ENCODE results near the gene PRLHR. TPM values are rescaled to one million over a fixed set of nuclear protein-coding genes. Genes with fewer than 3 reads are reported as not detected.

The PRLHR gene
- polyA plus RNA-seq, 1 of the 3 experiments (the other 2 are of a cell fraction): not detected

- Histone ChIP-seq H3K4me1 (ENCODE audit: control insufficient read depth in 1 of 2, insufficient read depth in 2 of 2, low read depth in 1 of 2, low read length in 1 of 2) (peaks cover 4 to 18% of the 10 kb centered on the region in 2 experiments; a peak in 2 of 4 replicates), H3F3A (replicated peaks; ENCODE audit: insufficient read depth) (no peaks in the 10 kb centered on the region), H3K79me2 (ENCODE audit: insufficient read depth) (no peaks in the 10 kb centered on the region), H3K9ac (no peak overlapping the region), H3K4me2 (no peak overlapping the region), H3K36me3 (replicated peaks in 1 of 2; ENCODE audit: control insufficient read depth in 1 of 2, insufficient read depth in 2 of 2, low read length in 1 of 2) (no peaks in the 10 kb centered on the region), H3K27ac (ENCODE audit: low read depth in 2 of 2, low read length in 1 of 2) (no peak overlapping the region), H3K27me3 (ENCODE audit: insufficient read depth) (no peaks in the 10 kb centered on the region; the same call in 1 of the 2 replicates), H3K4me3 (ENCODE audit: low read depth in 2 of 2, low read length in 1 of 2) (no peak overlapping the region; a peak in 1 of 4 replicates), H4K20me1 (ENCODE audit: insufficient read depth) (no peaks in the 10 kb centered on the region), H2AFZ (ENCODE audit: low read depth) (no peak overlapping the region), H3K9me2 (no peaks in the 10 kb centered on the region), H3K9me3 (no peaks in the 10 kb centered on the region)
- DNase-seq: no peak
- ChIA-PET POLR2A (interaction anchor here (0.7 to 1.5 kb wide), 2 partner anchors 43 to 48 kb away, joined by 3 to 4 read pairs; no protein-coding TSS in a partner anchor), CTCF (interaction anchor here (1.0 to 3.0 kb wide), 5 partner anchors 9 to 108 kb away, joined by 3 to 12 read pairs (median 4); no protein-coding TSS in a partner anchor)
- TF ChIP-seq SIN3A (IDR thresholded peaks at IDR 0.05; ENCODE audit: borderline replicate concordance, low read depth, low read length): no peak
- TF ChIP-seq TCF12 (IDR thresholded peaks at IDR 0.05): no peak
- peak; percentile 31; the same call in 1 of the 2 replicates for TF ChIP-seq CTCF (IDR thresholded peaks at IDR 0.05)
- no peak for TF ChIP-seq TEAD4 (IDR thresholded peaks at IDR 0.05; ENCODE audit: borderline replicate concordance, insufficient read depth)
- no peak for TF ChIP-seq GABPA (IDR thresholded peaks at IDR 0.05; ENCODE audit: low read depth)
- 34% methylated on average over 2 of the region's 3 CpGs for WGBS (ENCODE audit: low lambda C conversion rate)
These were observed 31.5 kb upstream of the PRLHR start for GRCh38 chr10:118626953-118627352.

GRCh38 chr10:118625504-118625903 lies 30.1 kb upstream of the PRLHR start:
- no peaks in the 10 kb centered on the region for H4K20me1 ChIP-seq (ENCODE audit: insufficient read depth)
- H3K36me3 ChIP-seq (replicated peaks in 1 of 2; ENCODE audit: control insufficient read depth in 1 of 2, insufficient read depth in 2 of 2, low read length in 1 of 2): no peaks in the 10 kb centered on the region
- no peaks in the 10 kb centered on the region for H3K9me2 ChIP-seq
- no peaks in the 10 kb centered on the region for H3K9me3 ChIP-seq
- CTCF ChIA-PET: interaction anchor here (2.2 to 3.0 kb wide), 2 partner anchors 8 to 95 kb away, joined by 7 to 12 read pairs; no protein-coding TSS in a partner anchor
- no peaks in the 10 kb centered on the region for H3K79me2 ChIP-seq (ENCODE audit: insufficient read depth)
- TF ChIP-seq GATA2 (CRISPR knock-in tag; IDR thresholded peaks at IDR 0.05): no peak
- TF ChIP-seq FOXJ3 (CRISPR knock-in tag; IDR thresholded peaks at IDR 0.05): no peak
- TF ChIP-seq TAF1 (IDR thresholded peaks at IDR 0.05; ENCODE audit: borderline replicate concordance, low read depth, low read length): no peak
- TF ChIP-seq MXI1 (IDR thresholded peaks at IDR 0.05; ENCODE audit: low read depth, low read length): no peak
- TF ChIP-seq, protein P1, sequence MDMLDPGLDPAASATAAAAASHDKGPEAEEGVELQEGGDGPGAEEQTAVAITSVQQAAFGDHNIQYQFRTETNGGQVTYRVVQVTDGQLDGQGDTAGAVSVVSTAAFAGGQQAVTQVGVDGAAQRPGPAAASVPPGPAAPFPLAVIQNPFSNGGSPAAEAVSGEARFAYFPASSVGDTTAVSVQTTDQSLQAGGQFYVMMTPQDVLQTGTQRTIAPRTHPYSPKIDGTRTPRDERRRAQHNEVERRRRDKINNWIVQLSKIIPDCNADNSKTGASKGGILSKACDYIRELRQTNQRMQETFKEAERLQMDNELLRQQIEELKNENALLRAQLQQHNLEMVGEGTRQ (IDR thresholded peaks at IDR 0.05; ENCODE audit: borderline replicate concordance, low read depth, low read length): no peak
- TF ChIP-seq, protein P2, sequence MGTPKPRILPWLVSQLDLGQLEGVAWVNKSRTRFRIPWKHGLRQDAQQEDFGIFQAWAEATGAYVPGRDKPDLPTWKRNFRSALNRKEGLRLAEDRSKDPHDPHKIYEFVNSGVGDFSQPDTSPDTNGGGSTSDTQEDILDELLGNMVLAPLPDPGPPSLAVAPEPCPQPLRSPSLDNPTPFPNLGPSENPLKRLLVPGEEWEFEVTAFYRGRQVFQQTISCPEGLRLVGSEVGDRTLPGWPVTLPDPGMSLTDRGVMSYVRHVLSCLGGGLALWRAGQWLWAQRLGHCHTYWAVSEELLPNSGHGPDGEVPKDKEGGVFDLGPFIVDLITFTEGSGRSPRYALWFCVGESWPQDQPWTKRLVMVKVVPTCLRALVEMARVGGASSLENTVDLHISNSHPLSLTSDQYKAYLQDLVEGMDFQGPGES (IDR thresholded peaks at IDR 0.05; ENCODE audit: low read depth, low read length): no peak
- no peak for TF ChIP-seq MAX (IDR thresholded peaks at IDR 0.05; ENCODE audit: low read depth)
- TF ChIP-seq, protein P3, sequence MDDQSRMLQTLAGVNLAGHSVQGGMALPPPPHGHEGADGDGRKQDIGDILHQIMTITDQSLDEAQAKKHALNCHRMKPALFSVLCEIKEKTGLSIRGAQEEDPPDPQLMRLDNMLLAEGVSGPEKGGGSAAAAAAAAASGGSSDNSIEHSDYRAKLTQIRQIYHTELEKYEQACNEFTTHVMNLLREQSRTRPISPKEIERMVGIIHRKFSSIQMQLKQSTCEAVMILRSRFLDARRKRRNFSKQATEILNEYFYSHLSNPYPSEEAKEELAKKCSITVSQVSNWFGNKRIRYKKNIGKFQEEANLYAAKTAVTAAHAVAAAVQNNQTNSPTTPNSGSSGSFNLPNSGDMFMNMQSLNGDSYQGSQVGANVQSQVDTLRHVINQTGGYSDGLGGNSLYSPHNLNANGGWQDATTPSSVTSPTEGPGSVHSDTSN (IDR thresholded peaks at IDR 0.05): no peak
- no peak for TF ChIP-seq ZBTB33 (IDR thresholded peaks at IDR 0.05; ENCODE audit: borderline replicate concordance, low read depth)
- TF ChIP-seq CTCF (IDR thresholded peaks at IDR 0.05): no peak
- TF ChIP-seq CHD2 (IDR thresholded peaks at IDR 0.05; ENCODE audit: low read length, partially characterized antibody): no peak
- no peak for TF ChIP-seq MEF2A (IDR thresholded peaks at IDR 0.05; ENCODE audit: borderline replicate concordance, low read depth)
- no peak overlapping the region for H3K4me3 ChIP-seq (ENCODE audit: low read depth in 2 of 2, low read length in 1 of 2)
- H3K27ac ChIP-seq (ENCODE audit: low read depth in 2 of 2, low read length in 1 of 2): no peak overlapping the region
- H3K4me1 ChIP-seq (ENCODE audit: control insufficient read depth in 1 of 2, insufficient read depth in 2 of 2, low read depth in 1 of 2, low read length in 1 of 2): peaks cover 4 to 21% of the 10 kb centered on the region in 2 experiments; a peak in 2 of 4 replicates
- no peak for DNase-seq
- no peaks in the 10 kb centered on the region; the same call in 1 of the 2 replicates for H3K27me3 ChIP-seq (ENCODE audit: insufficient read depth)
- 33% methylated on average over 3 of the region's 3 CpGs for WGBS (ENCODE audit: low lambda C conversion rate)
- H3K4me2 ChIP-seq: no peak overlapping the region
- H3K9ac ChIP-seq: no peak overlapping the region
- H2AFZ ChIP-seq (ENCODE audit: low read depth): no peak overlapping the region
- no peaks in the 10 kb centered on the region for H3F3A ChIP-seq (replicated peaks; ENCODE audit: insufficient read depth)
- POLR2A ChIA-PET: no interaction called here
